HepG2 (cell line): ENCODE measurements around the gene SIGLEC7. TPM values are rescaled to one million over a fixed set of nuclear protein-coding genes. Genes with fewer than 3 reads are reported as not detected.

ENCODE experiments used
- ATAC-seq: fragments of 200-7000 bp; cut with Tn5 transposase; 3 replicates; pipeline ENCODE4 v1.9.1; 2020; ENCODE audit warnings: mild to moderate bottlenecking, moderate library complexity
- BruUV-seq: library from RNA; stranded (reverse); fragments of 400-500 nt; replicated peaks from 2 replicates; lab custom pipeline; 2021; lab: Mats Ljungman, UMichigan
- CTCF ChIA-PET: fragments of 300-600 bp; formaldehyde crosslinking; extraction: SDS; loops from one replicate; lab custom pipeline; 2021; ENCODE audit warnings: low total read pairs, inconsistent platforms, low intra/inter-chr PET ratio; lab: Yijun Ruan, JAX
- POLR2A ChIA-PET: fragments of 350-600 bp; sonication (Branson Sonifier 250); formaldehyde crosslinking; loops from one replicate; lab custom pipeline; 2020; ENCODE audit warnings: antibody characterized with exemption, inconsistent platforms; lab: Yijun Ruan, JAX
- DNase-seq: peaks from one replicate; pipeline ENCODE4 v3.0.0-alpha.2; 2015; ENCODE audit warnings: low spot score
- FAIRE-seq: peaks from 3 replicates; lab custom pipeline; 2011; peaks lifted over from hg19 to GRCh38; lab: Jason Lieb, UNC
- H2AFZ ChIP-seq: one replicate; pipeline ENCODE4 v1.6.1; 2011; ENCODE audit warnings: low read length, inconsistent platforms
- H3K27ac ChIP-seq: fragments of 300-600 bp; 3 replicates; pipeline ENCODE4 v1.8.0; 2011; ENCODE audit warnings: mixed run types, mild to moderate bottlenecking, mixed read lengths, low read length, inconsistent platforms; ENCODE audit not compliant: insufficient read depth; ENCODE audit errors: extremely low read length
- H3K27me3 ChIP-seq, 2 experiments: fragments of 200-600 bp in 1 of 2; 2 replicates in 1 of 2; 3 replicates in 1 of 2; pipeline versions ENCODE4 v1.6.0 to v1.8.0; 2011; ENCODE audit warnings: low read length in 2 of 2, mild to moderate bottlenecking in 2 of 2, moderate library complexity in 2 of 2, inconsistent platforms in 1 of 2; ENCODE audit not compliant: insufficient read depth in 2 of 2, control insufficient read depth in 1 of 2
- H3K36me3 ChIP-seq, 2 experiments: fragments of 200-600 bp in 1 of 2; replicated peaks in 1 of 2; 2 replicates in 1 of 2; 3 replicates in 1 of 2; pipeline versions ENCODE4 v1.5.1 to v1.8.0; 2011; ENCODE audit warnings: low read length in 2 of 2, inconsistent platforms in 1 of 2; ENCODE audit not compliant: insufficient read depth in 2 of 2, control insufficient read depth in 1 of 2
- H3K4me1 ChIP-seq: 2 replicates; pipeline ENCODE4 v1.5.1; 2012; ENCODE audit warnings: low read length, inconsistent platforms; ENCODE audit not compliant: insufficient read depth
- H3K4me2 ChIP-seq: 2 replicates; pipeline ENCODE4 v1.6.0; 2011; ENCODE audit warnings: low read depth, low read length, inconsistent platforms
- H3K4me3 ChIP-seq, 3 experiments: fragments of 200-600 bp in 1 of 3; sonication (generic), shearing (Covaris generic) in 1 of 3; replicated peaks in 1 of 3; 2 replicates each; pipeline ENCODE4 v1.5.1; 2011 to 2016; ENCODE audit warnings: low read length in 3 of 3, inconsistent platforms in 2 of 3, low read depth in 2 of 3, mild to moderate bottlenecking in 2 of 3, control low read depth in 1 of 3, mixed read lengths in 1 of 3; ENCODE audit not compliant: insufficient read depth in 1 of 3
- H3K79me2 ChIP-seq: one replicate; pipeline ENCODE4 v1.6.1; 2011; ENCODE audit warnings: low read length, inconsistent platforms; ENCODE audit not compliant: insufficient read depth
- H3K9ac ChIP-seq: 2 replicates; pipeline ENCODE4 v1.6.0; 2011; ENCODE audit warnings: mild to moderate bottlenecking, low read depth, low read length, inconsistent platforms; ENCODE audit not compliant: insufficient read depth
- H3K9me3 ChIP-seq: 2 replicates; pipeline ENCODE4 v1.5.1; 2012; ENCODE audit warnings: mild to moderate bottlenecking, low read length
- H4K20me1 ChIP-seq: 2 replicates; pipeline ENCODE4 v1.6.0; 2011; ENCODE audit warnings: inconsistent platforms, mild to moderate bottlenecking, low read length, moderate library complexity; ENCODE audit not compliant: insufficient read depth
- ATF5 ChIP-seq: sonication (generic); formaldehyde crosslinking; IDR thresholded peaks from 2 replicates; pipeline ENCODE4 v1.4.0; 2020; ENCODE audit warnings: mild to moderate bottlenecking, low read depth, missing genetic modification reagents
- IKZF4 ChIP-seq: sonication (generic); formaldehyde crosslinking; IDR thresholded peaks from 2 replicates; pipeline ENCODE4 v1.5.1; 2020; ENCODE audit warnings: borderline replicate concordance, mild to moderate bottlenecking, low read depth, missing genetic modification reagents; ENCODE audit errors: not compliant biosample characterization
- ISL2 ChIP-seq: sonication (generic); formaldehyde crosslinking; IDR thresholded peaks from 2 replicates; pipeline ENCODE4 v1.5.0; 2020; ENCODE audit warnings: missing genetic modification reagents
- NFRKB ChIP-seq: fragments of 450-650 bp; IDR thresholded peaks from 2 replicates; pipeline ENCODE4 v1.6.1; 2017
- POLR2A ChIP-seq, 2 experiments: IDR thresholded peaks; 2 replicates each; pipeline ENCODE4 v1.6.1; 2011; ENCODE audit warnings: low read depth in 2 of 2, low read length in 2 of 2, mild to moderate bottlenecking in 1 of 2, moderate library complexity in 1 of 2; ENCODE audit not compliant: insufficient read depth in 1 of 2
- ZNF253 ChIP-seq: sonication (generic); formaldehyde crosslinking; IDR thresholded peaks from 2 replicates; pipeline ENCODE4 v1.8.0; 2022; ENCODE audit warnings: mild to moderate bottlenecking, missing genetic modification reagents, borderline replicate concordance
- WGBS: methylation state at CpG from one replicate; pipeline ENCODE4 v1.1.6; 2017; ENCODE audit warnings: low lambda C conversion rate; 5-methylcytosine and 5-hydroxymethylcytosine counted together
- in situ Hi-C: cut with HindIII; loops from 2 replicates; pipeline ENCODE4 v1.10.0; 2017; ENCODE audit warnings: low pct_unique_long_range_greater_than_20kb; ENCODE audit not compliant: extremely low pct_ligation_motif_present
- intact Hi-C: fragments of 100-400 bp; cut with micrococcal nuclease; formaldehyde crosslinking; loops from one replicate; pipeline ENCODE4 v1.10.0; 2022; ENCODE audit not compliant: unreplicated experiment
- polyA plus RNA-seq, 8 experiments: library from polyadenylated mRNA; depleted of rRNA in 3 of 8; stranded (reverse) in 7 of 8; unstranded in 1 of 8; fragments of >200 nt; fragmentation: Illumina TruSeq in 4 of 8; extraction: Trizol in 4 of 8; gene quantifications; 2 replicates each; pipeline versions ENCODE4 v1.2.1 to v1.2.3, GENCODE V29; 2011 to 2016; ENCODE audit warnings: low read depth in 4 of 8, missing spikeins in 1 of 8, mixed read lengths in 1 of 8; ENCODE audit not compliant: insufficient read depth in 1 of 8
- total RNA-seq, 5 experiments: library from RNA; depleted of rRNA; stranded (reverse); fragments of >200 nt; fragmentation: Illumina TruSeq; extraction: Trizol; gene quantifications; 2 replicates each; pipeline ENCODE4 v1.2.3, GENCODE V29; 2016; ENCODE audit warnings: low read depth in 1 of 5
- TF ChIP-seq, protein P1 (sequence below): sonication (generic); formaldehyde crosslinking; IDR thresholded peaks from 2 replicates; pipeline ENCODE4 v1.4.0; 2020; ENCODE audit warnings: mild to moderate bottlenecking, missing genetic modification reagents
- TF ChIP-seq, protein P2 (sequence below): sonication (generic); formaldehyde crosslinking; IDR thresholded peaks from 2 replicates; pipeline ENCODE4 v1.4.0; 2020; ENCODE audit warnings: missing genetic modification reagents

The SIGLEC7 gene
- total and polyA plus RNA-seq, 2 of the 13 experiments (the other 11 are each of a cell fraction or from before 2014, with no cell fraction given) = not detected

- DNase-seq (no peak), FAIRE-seq (no peak), ATAC-seq (no peak)
- TF ChIP-seq, protein P1, sequence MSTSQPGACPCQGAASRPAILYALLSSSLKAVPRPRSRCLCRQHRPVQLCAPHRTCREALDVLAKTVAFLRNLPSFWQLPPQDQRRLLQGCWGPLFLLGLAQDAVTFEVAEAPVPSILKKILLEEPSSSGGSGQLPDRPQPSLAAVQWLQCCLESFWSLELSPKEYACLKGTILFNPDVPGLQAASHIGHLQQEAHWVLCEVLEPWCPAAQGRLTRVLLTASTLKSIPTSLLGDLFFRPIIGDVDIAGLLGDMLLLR (CRISPR knock-in tag) = no peak
- TF ChIP-seq ATF5 = no peak
- TF ChIP-seq, protein P2, sequence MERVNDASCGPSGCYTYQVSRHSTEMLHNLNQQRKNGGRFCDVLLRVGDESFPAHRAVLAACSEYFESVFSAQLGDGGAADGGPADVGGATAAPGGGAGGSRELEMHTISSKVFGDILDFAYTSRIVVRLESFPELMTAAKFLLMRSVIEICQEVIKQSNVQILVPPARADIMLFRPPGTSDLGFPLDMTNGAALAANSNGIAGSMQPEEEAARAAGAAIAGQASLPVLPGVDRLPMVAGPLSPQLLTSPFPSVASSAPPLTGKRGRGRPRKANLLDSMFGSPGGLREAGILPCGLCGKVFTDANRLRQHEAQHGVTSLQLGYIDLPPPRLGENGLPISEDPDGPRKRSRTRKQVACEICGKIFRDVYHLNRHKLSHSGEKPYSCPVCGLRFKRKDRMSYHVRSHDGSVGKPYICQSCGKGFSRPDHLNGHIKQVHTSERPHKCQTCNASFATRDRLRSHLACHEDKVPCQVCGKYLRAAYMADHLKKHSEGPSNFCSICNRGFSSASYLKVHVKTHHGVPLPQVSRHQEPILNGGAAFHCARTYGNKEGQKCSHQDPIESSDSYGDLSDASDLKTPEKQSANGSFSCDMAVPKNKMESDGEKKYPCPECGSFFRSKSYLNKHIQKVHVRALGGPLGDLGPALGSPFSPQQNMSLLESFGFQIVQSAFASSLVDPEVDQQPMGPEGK (CRISPR knock-in tag) = no peak
- no peak for TF ChIP-seq ZNF253
- no peak for TF ChIP-seq ISL2
- TF ChIP-seq NFRKB = no peak
- no peak for TF ChIP-seq POLR2A (IDR thresholded peaks at IDR 0.05; ENCODE audit: insufficient read depth in 1 of 2, low read depth in 2 of 2, low read length in 2 of 2)
- TF ChIP-seq IKZF4 (CRISPR knock-in tag) = no peak
- WGBS = 15% methylated on average over 8 of the region's 8 CpGs
- Histone ChIP-seq H3K4me3 (no peak overlapping the region), H2AFZ (no peak overlapping the region), H3K79me2 (no peaks in the 10 kb centered on the region), H3K9ac (no peak overlapping the region), H3K36me3 (no peaks in the 10 kb centered on the region), H3K4me1 (no peaks in the 10 kb centered on the region), H4K20me1 (no peaks in the 10 kb centered on the region), H3K27ac (no peak overlapping the region), H3K9me3 (no peaks in the 10 kb centered on the region), H3K27me3 (peaks cover 1 to 35% of the 10 kb centered on the region in 2 experiments; a peak in 4 of 5 replicates), H3K4me2 (no peak overlapping the region)
- ChIA-PET CTCF (no interaction called here), POLR2A (no interaction called here)
- BruUV-seq = no TSS peak
- in situ Hi-C loops (no loop called here), intact Hi-C loops (no loop called here)
These were observed 12.4 kb upstream of the SIGLEC7 start for GRCh38 chr19:51129716-51130115.
